GM12872 (cell line): ENCODE measurements around the gene SPANXN5.
"Not testable (repeated sequence)": the region's sequence is repeated elsewhere in the genome, so short reads cannot be mapped to it uniquely, and the experiment has no call there.

ENCODE experiments used
- CTCF ChIP-seq: IDR thresholded peaks from 3 replicates; pipeline ENCODE4 v1.5.1; 2011; ENCODE audit warnings: low read depth, mild to moderate bottlenecking, low read length, moderate library complexity; ENCODE audit not compliant: insufficient read depth

SPANXN5 gene

GRCh38 chrX:52750952-52751351 is 46.3 kb downstream of the SPANXN5 start, which contains the start of gene SSX2B:
Gene SSX2B (plus strand): TSS chrX:52751252. CDS start chrX:52752681, 1,429 bp downstream.
- not testable (repeated sequence) for TF ChIP-seq CTCF
